ENCODE results near the gene FAM83C. TPM values are rescaled to one million over a fixed set of nuclear protein-coding genes. Genes with fewer than 3 reads are reported as not detected.

The FAM83C gene
- total RNA-seq = not detected

DNA sequence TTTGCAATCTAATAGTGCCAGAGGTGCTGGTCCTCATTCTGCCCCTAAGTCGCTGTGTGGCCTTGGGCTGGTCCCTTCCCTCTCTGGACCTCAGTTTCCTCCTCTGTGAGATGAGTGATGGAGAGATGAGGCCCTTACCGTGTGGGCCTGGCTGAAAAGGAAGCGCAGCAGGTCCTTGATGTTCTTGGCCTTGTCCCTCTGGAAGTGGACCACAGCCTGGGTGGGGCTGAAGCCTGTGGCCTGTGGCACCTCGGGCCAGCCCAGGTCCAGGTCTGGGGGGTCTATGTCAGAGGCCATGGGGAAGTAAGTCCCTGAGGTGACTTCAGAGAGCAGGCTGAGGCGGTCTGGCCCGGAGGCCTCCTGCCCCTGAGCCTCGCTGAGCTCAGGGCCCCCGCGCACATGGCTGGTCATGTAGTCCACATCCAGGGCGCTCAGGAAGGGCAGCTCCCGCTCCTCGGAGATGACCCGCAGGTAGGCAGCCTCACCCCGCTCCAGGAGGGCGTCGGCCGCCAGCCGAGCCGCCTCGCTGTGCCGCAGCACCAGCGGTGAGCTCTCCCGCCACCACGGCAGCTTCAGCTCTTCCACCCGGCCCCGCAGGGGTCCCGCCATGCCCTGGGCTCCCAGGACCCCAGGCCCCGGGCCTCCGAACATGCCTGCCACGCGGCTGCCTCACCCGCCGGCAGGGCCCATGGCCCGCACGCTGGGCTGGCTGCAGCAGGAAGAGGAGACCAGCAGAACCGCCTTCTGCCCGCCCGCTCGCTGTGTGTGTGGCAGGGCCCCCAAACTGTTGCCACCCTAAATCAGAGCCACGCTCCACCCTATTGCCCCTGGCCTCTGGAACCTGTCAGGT is at the start of gene FAM83C:
Gene FAM83C, minus strand, starts transcription at position 772 of the 850 bp plus-strand sequence. Its CDS starts 121 bp downstream, at position 651.
- no peak for DNase-seq (ENCODE audit: low spot score)

- no peak for DNase-seq (ENCODE audit: low spot score)
Observed at GRCh38 chr20:35341366-35342028, 49.3 kb upstream of the FAM83C start.

DNA sequence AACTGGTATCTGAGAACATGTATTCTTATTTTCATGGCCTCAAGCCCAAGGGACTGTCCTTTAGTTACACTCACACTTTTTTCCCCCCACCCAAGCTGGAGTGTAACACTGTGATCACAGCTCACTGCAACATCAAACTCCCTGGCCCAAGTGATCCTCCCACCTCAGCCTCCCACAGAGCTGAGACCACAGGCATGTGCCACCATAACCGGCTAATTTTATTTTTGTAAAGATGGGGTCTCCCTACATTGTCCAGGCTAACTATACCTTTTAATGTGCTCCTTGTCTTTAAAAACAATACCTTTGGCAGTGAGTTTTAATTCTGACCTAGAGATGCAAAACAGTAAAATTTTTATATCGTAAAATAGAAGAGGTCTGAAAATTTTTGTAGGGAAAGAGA is 48.2 kb upstream of the FAM83C start:
- DNase-seq (ENCODE audit: low spot score) = no peak

DNA sequence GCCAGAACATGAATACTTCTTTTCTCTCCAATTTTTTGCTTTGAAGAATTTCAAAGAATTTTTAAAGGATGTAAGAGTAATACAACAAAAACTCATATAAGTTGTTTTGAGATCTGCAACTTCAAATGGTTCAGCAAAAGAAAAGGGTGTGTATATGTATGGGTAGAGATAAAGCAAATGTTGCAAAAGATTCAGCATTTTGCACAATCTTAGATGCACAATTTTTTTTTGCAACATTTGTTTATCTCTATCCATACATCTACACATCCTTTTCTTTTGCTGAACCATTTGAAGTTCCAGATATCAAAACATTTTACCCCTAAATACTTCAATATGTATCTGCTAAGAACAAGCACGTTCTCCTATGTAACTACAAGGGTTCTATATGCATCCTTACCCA is 47.4 kb upstream of the FAM83C start:
- no peak for DNase-seq (ENCODE audit: low spot score)

- DNase-seq (ENCODE audit: low spot score) = no peak
Observed at GRCh38 chr20:35339007-35339406, 46.8 kb upstream of the FAM83C start.

DNA sequence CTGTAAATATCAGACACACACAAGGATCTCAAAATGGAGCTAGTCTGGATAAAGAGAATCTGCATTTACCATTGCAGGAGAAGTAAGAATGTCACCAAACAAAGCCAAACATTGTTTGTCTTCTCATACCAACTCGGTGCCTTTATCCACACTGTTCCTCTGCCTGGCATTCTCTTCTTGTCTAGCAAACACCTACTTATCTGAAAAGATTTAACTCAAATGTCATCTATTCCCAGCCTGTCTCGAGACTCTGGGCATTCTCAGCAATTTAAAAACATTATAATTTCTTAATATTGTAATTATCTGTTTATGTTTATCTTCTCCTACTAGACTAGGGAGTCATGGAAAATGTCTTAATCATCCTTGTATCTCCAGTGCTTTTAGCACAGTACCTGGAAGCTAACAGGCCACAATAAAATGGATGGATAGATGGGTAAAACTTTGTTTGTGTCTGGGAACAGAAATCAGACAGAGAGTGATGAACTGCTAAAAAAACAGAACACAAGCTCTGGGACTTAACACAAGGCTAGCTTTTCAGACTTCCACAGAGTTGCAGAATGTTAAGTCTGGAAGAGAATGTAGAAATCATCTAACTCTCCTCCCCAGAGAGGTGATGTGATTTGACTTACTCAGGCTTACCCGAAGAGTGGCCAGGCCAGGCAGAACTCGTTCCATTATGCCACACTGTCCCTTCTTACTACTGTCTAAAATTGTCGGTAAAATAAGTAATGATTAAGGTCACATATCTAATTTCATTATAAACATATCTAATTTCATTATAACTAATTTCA is 42.3 kb upstream of the FAM83C start:
- no peak for DNase-seq (ENCODE audit: low spot score)

GRCh38 chr20:35333606-35334005 is 41.4 kb upstream of the FAM83C start:
- no peak for DNase-seq (ENCODE audit: low spot score)

DNA sequence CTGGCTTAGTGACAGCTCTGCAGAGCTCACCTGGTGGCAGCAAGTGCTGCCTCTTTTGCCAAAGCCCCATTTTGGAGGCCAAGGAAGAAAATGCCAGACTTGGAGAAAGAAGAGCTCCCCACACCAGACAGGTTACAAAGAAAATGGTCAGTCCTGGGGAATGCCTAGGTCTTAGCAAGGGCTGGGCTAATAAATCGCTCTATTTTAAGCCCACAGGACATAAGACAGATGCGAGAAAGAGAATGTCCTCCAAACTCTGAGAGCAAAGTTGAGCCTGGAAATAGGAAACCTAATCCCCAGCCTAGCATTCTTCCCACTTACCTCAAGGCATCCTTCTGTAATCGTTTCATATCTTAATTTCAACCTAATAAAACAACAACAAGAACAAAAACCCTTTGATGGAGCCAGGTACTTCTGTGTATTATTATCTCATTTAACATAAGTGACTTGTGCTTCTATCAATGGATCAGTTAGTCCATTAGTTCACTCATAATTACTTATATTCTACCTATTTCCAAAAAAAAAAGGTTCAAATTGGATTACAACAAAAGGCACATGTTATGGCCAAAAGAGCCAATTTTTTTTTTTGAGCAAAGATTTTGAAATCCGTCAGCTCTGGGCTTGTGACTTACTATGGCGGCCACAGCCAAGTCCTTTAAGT is 40.4 kb upstream of the FAM83C start:
- no peak for DNase-seq (ENCODE audit: low spot score)

- no peak for DNase-seq (ENCODE audit: low spot score)
Observed at GRCh38 chr20:35329435-35330139, 37.4 kb upstream of the FAM83C start.

DNA sequence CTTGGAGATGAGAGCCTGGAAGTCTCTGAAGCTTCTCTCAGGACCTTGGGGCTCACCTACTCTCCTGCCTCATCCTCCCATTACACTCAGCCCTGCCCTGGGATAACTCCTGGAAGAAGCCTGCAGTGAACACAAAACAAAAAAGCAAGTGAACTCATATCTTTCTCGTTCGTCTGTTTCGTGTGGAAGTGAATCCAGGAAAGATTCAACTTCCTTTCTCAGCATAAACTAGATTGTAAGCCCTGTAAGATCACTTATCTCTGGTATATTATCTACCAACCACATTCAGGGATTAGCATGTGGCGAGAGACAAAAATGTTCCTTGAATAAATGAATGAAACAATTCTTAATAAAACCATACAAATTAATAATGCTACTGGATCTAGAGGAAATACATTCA is 36.5 kb upstream of the FAM83C start:
- no peak for DNase-seq (ENCODE audit: low spot score)

DNA sequence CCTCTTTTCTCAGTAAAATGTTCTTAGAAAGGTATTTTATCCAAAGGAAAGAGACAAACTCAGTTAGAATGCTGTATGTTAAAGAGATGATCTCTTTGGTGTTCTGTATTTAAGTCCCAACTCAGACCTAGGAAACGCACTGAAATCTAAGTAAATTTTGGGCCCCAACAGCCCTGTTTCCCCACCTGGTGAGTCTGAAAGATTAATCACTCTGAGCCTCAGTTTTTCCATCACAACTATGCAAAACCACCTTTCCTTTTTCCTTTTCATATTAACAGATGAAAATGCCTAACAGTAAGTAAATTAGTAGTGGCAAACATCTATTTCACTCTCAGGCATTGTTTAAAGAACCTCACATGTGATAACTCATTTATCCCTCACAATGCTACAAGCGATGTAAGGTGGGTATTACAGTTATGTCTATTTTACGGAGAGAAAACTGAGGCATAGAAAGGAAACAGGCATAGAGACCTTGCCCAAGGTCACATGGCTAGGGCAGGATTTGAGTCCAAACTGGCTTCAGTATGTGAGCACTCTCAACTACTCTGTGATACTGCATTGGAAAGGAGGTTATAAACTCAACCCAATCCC is 36.0 kb upstream of the FAM83C start:
- no peak for DNase-seq (ENCODE audit: low spot score)

DNA sequence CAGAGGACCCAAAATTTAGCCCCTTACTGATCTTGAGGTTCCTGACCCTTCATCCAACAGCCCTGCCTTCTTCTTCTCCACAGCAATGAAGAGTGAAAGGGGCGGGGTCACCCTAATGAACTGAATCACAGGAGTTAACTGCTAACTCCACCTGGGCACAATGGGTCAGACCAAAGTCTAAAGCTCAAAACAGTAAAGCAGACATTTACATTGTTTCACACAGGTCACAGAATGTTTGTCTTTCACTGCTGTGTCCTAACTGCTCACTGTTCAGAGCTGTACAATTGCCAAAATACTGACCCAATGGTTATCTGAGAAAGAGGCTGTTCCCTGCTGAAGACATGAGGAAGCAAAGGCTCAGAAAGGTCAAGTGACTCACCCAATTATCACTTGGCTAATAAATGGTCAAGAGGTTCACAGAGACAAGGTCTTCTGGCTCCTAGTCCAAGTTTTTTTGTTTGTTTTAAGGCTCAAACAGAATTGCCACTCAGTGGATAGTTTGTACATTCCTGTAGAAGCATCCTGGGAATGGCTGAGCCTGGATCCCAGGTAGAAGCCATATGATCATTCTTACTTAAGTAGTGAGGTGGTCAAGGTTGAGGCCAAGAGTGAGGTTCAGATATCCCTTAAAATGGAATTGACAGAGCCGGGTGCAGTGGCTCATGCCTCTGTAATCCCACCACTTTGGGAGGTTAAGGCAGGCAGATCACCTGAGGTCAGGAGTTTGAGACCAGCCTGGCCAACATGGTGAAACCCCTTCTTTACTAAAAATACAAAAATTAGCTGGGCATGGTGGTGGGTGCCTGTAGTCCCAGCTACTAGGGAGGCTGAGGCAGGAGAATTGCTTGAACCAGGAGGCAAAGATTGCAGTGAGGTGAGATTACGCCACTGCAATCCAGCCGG is 35.1 kb upstream of the FAM83C start:
- DNase-seq (ENCODE audit: low spot score) = peak; percentile 77

GRCh38 chr20:35326740-35327073 is 34.5 kb upstream of the FAM83C start:
- no peak for DNase-seq (ENCODE audit: low spot score)

GRCh38 chr20:35326021-35326739 is 34.0 kb upstream of the FAM83C start:
- no peak for DNase-seq (ENCODE audit: low spot score)

DNA sequence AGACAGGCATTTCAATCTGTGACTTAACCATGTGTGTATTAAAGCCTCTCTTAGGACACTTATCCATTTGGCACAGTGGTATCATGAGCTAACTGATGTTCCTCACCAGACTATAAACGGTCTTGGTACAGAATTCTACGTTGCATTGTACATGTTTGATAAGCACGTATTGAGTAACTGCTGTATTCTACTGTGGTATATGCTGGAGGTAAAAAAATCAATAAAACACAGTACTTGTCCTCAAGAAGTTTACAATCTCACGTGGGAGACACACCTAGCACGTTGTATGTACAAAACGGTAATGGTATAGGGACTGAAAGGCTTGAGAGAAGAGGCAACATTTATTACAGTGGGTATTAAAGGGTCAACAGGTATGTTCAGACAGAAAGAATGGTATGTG is 33.2 kb upstream of the FAM83C start:
- DNase-seq (ENCODE audit: low spot score) = no peak

DNA sequence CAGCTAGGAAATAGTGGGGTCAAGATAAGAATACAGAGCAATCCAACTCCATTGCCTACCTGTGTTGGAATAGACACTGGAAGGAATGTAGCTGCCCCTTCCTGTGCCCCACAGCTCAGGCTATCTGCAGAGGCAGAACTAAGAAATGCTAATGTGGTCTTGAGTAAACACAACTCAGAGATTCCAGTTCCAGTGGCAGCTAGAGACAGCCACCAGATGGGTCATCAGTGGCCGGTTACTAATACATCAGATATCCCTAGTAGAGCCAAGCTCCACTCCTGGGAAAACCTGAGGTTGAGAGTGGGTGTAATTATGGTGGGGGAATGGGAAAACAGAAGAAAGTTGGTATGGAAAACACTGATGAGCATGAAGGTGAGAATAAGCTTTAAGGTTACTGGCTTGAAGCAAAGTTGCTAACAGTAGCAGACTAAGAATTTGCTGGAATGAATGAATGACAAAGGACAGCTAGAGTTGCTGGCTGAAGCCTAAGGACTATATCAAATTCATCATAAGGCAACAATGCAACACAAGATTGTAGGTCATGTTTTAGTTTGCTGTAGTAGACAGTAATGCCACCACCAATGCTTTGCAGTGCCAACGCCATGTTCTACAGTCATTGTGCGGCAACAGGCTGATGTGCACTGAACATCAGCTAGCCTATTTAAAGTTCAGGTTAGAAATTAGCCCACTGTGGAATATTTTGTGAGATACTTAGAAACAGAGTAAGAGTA is 28.3 kb upstream of the FAM83C start:
- DNase-seq (ENCODE audit: low spot score) = no peak

DNA sequence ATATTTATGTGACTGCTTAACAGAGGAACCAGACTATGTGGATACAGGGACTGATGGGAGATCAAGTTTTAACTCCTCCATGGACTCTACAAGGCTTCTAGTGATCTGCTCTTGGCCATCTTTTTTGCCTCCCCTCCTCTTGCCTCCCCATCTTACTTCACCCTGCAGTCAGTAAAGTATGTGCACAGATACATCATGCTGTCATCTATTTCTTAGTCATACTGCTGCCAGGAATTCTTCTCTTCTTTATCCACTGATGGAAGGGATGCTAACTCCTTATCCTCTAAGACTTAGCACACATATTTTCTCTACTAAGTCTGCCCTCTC is 27.6 kb upstream of the FAM83C start:
- DNase-seq (ENCODE audit: low spot score) = no peak

GRCh38 chr20:35319192-35319870 is 27.1 kb upstream of the FAM83C start:
- DNase-seq (ENCODE audit: low spot score) = no peak

Data from mucosa of gallbladder (tissue), 1 donor.